Neural progenitor cell (in vitro differentiated cells): ENCODE results near the gene ZNF280D.

Experiments used
- EZH2 ChIP-seq: fragments of 200-600 bp; sonication (generic); IDR thresholded peaks from 2 replicates; pipeline ENCODE4 v1.6.1; 2017; ENCODE audit warnings: antibody characterized with exemption, mild to moderate bottlenecking, moderate library complexity
- EZH2phosphoT487 ChIP-seq: fragments of 200-600 bp; sonication (generic); IDR thresholded peaks from 2 replicates; pipeline ENCODE4 v1.6.1; 2017; ENCODE audit warnings: antibody characterized with exemption
- TF ChIP-seq, protein P1 (sequence below): fragments of 200-600 bp; sonication (generic); IDR thresholded peaks from 2 replicates; pipeline ENCODE4 v1.5.1; 2017; ENCODE audit warnings: antibody characterized with exemption, mild to moderate bottlenecking

DNA sequence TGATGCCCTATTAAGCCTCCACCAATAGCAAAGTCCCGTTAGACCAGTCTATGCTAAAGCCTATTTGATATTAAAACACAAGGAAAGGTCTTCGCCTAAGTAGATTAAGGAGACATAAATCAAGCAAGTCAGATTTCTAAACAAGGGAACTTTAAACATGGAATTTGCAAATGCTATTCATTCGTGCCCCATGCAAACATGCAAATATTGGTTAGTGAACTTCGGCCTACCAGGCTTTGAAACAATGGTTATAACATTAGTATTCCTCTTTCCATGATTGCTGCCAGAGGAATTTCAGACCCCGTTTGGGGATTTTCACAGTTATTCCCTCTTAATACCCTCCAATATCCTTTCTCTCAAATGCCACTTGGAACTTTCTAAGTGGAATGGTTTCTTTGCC is 36.9 kb upstream of the ZNF280D start:
- TF ChIP-seq, protein P1, sequence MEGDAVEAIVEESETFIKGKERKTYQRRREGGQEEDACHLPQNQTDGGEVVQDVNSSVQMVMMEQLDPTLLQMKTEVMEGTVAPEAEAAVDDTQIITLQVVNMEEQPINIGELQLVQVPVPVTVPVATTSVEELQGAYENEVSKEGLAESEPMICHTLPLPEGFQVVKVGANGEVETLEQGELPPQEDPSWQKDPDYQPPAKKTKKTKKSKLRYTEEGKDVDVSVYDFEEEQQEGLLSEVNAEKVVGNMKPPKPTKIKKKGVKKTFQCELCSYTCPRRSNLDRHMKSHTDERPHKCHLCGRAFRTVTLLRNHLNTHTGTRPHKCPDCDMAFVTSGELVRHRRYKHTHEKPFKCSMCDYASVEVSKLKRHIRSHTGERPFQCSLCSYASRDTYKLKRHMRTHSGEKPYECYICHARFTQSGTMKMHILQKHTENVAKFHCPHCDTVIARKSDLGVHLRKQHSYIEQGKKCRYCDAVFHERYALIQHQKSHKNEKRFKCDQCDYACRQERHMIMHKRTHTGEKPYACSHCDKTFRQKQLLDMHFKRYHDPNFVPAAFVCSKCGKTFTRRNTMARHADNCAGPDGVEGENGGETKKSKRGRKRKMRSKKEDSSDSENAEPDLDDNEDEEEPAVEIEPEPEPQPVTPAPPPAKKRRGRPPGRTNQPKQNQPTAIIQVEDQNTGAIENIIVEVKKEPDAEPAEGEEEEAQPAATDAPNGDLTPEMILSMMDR, result no peak
- no peak for TF ChIP-seq EZH2
- TF ChIP-seq EZH2phosphoT487, result no peak
